CD8-positive, alpha-beta memory T cell (primary cell): Measurements from ENCODE around the gene LRP5. TPM values are rescaled to one million over a fixed set of nuclear protein-coding genes. Genes with fewer than 3 reads are reported as not detected.

ENCODE experiments used
- CTCF ChIA-PET: fragments of 350-600 bp; sonication (Branson Sonifier 250); formaldehyde crosslinking; loops from one replicate; lab custom pipeline; 2021; ENCODE audit warnings: antibody characterized with exemption; lab: Charles Lee
- POLR2A ChIA-PET: fragments of 350-600 bp; sonication (Branson Sonifier 250); formaldehyde crosslinking; loops from one replicate; lab custom pipeline; 2021; ENCODE audit warnings: antibody characterized with exemption; lab: Charles Lee
- DNase-seq, 5 donors: peaks; one replicate each; pipeline versions ENCODE4 v3.0.0 to v3.0.0-alpha.2; 2020 to 2022; ENCODE audit warnings: mixed read lengths in 1 of 5
- H3K27ac ChIP-seq: one replicate; pipeline ENCODE4 v1.7.0; 2013; ENCODE audit warnings: low read depth, mild to moderate bottlenecking, low read length, moderate library complexity
- H3K27me3 ChIP-seq: 2 replicates; pipeline ENCODE4 v1.7.0; 2013; ENCODE audit warnings: low read length, mild to moderate bottlenecking; ENCODE audit not compliant: insufficient read depth, poor library complexity, severe bottlenecking
- H3K36me3 ChIP-seq: 2 replicates; pipeline ENCODE4 v1.7.0; 2013; ENCODE audit warnings: mild to moderate bottlenecking, low read length, moderate library complexity; ENCODE audit not compliant: insufficient read depth
- H3K4me1 ChIP-seq: 2 replicates; pipeline ENCODE4 v1.7.0; 2013; ENCODE audit warnings: mild to moderate bottlenecking, low read length, moderate library complexity; ENCODE audit not compliant: insufficient read depth
- H3K4me3 ChIP-seq: 2 replicates; pipeline ENCODE4 v1.7.0; 2013; ENCODE audit warnings: mild to moderate bottlenecking, low read length
- H3K9me3 ChIP-seq: 2 replicates; pipeline ENCODE4 v1.7.0; 2013; ENCODE audit warnings: mild to moderate bottlenecking, low read length
- H3K27ac Mint-ChIP-seq, 8 donors: one replicate each; pipeline ENCODE4 v1.8.0; 2020 to 2021; ENCODE audit warnings: mixed read lengths in 8 of 8, mild to moderate bottlenecking in 6 of 8, inconsistent platforms in 3 of 8, moderate library complexity in 3 of 8
- H3K27me3 Mint-ChIP-seq, 2 donors: one replicate each; pipeline ENCODE4 v1.8.0; 2020 to 2021; ENCODE audit warnings: mixed read lengths in 2 of 2, mild to moderate bottlenecking in 1 of 2, moderate library complexity in 1 of 2
- H3K36me3 Mint-ChIP-seq, 3 donors: one replicate each; pipeline ENCODE4 v1.8.0; 2020 to 2021; ENCODE audit warnings: mixed read lengths in 3 of 3, inconsistent platforms in 1 of 3, mild to moderate bottlenecking in 1 of 3
- H3K4me1 Mint-ChIP-seq, 3 donors: one replicate each; pipeline ENCODE4 v1.8.0; 2020 to 2021; ENCODE audit warnings: mixed read lengths in 3 of 3, inconsistent platforms in 1 of 3, mild to moderate bottlenecking in 1 of 3
- H3K4me3 Mint-ChIP-seq, 7 donors: one replicate each; pipeline ENCODE4 v1.8.0; 2020 to 2021; ENCODE audit warnings: mixed read lengths in 7 of 7, mild to moderate bottlenecking in 6 of 7, moderate library complexity in 4 of 7, inconsistent platforms in 2 of 7
- H3K9me3 Mint-ChIP-seq, 5 donors: one replicate each; pipeline ENCODE4 v1.8.0; 2020 to 2022; ENCODE audit warnings: mixed read lengths in 5 of 5, mild to moderate bottlenecking in 3 of 5, moderate library complexity in 2 of 5, inconsistent platforms in 1 of 5
- polyA plus RNA-seq: library from polyadenylated mRNA; unstranded; fragments of 300-500 nt; fragmentation: Illumina TruSeq; gene quantifications from one replicate; pipeline ENCODE4 v1.2.3, GENCODE V29; 2021
- total RNA-seq, 2 experiments: library from RNA; stranded (reverse); gene quantifications; one replicate each; pipeline ENCODE4 v1.2.3, GENCODE V29; 2021

The LRP5 gene
- total and polyA plus RNA-seq, 3 experiments from 2014 or later: 0.68 to 9.9 (median 7.5) TPM

DNA sequence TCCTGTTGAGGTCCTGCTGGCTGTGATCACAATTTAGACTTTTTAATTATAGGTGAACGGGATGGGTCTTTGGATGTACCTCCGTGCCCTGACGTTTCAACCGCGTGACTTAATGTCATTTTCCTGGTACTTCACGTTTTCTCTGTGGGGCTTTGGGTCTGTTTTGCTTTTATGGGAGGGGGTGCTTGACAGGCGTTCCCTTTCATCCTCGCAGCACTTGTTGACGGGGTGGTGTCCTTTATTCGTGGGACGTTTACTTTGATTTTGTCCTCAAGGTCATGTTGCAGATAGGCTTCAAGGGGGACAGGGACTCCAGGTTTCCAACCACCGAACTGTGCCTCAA is 149.2 kb downstream of the LRP5 start:
- peak overlapping the region; percentile 73 to 95 (median 82) for H3K4me3 Mint-ChIP-seq
- H3K36me3 Mint-ChIP-seq: peaks cover 0 to 23% (median 0%) of the 10 kb centered on the region in 3 donors
- peak overlapping the region; percentile 54 to 97 (median 85) for H3K27ac Mint-ChIP-seq
- no peaks in the 10 kb centered on the region for H3K36me3 ChIP-seq
- H3K9me3 Mint-ChIP-seq: no peaks in the 10 kb centered on the region
- H3K27me3 ChIP-seq: no peaks in the 10 kb centered on the region
- H3K4me1 Mint-ChIP-seq: peaks cover 43 to 58% (median 53%) of the 10 kb centered on the region in 3 donors
- DNase-seq: peak in 1 of 5 donors; percentile 18
- peak overlapping the region; percentile 78 for H3K4me3 ChIP-seq
- no peaks in the 10 kb centered on the region for H3K9me3 ChIP-seq
- POLR2A ChIA-PET: no interaction called here
- H3K4me1 ChIP-seq: peaks cover 45% of the 10 kb centered on the region
- CTCF ChIA-PET: no interaction called here
- H3K27ac ChIP-seq: peak overlapping the region; percentile 61
- H3K27me3 Mint-ChIP-seq: peaks cover 0 to 2% of the 10 kb centered on the region in 2 donors

DNA sequence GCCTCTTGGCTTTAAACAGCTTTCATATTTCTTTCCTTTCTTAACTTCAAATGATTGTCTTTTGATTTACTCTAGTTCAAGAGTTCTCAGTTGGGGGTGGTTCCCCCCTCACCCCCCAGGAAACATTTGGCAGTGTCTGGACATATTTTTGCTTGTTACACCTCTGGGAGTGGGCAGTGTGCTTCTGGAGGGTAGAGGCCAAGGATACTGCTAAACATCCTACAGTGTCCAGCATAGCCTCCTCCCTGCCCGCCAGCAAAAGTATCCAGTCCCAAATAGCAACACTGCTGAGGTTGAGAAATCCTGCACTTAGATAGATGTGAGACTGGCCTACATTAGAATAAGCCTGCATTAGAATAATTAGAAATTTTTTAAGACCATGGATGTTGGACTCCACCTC is 151.3 kb downstream of the LRP5 start:
- ChIA-PET CTCF (no interaction called here), POLR2A (no interaction called here)
- H3K36me3 ChIP-seq: no peaks in the 10 kb centered on the region

DNA sequence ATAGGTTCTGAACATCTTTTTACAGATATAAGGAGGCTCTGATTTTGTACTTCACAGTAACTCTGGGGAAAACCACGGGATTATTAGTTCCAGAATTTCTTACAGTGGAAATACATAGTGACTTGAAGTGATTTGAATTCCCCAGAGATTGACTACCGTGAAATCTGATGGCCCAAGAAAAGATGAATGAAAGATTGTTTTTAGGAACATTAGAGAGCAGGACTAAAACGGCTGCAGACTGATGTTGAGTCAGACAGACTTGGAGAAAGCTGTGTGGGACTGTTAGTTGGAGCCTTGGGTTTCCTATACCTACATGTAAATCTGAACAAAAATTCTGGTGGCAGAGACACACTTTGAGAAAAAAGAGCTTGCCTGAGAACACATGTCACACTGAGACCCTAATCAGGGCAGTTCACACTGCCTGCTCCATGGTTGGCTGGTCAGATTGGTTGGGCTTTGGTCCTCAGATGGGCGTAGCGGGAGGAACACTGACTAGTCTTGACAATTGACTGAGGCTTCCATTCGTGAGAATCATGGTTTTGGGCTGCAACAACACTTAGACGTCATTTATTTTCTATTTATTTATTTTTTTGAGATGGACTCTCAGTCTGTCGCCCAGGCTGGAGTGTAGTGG is 154.9 kb downstream of the LRP5 start:
- Histone ChIP-seq H3K36me3 (peaks cover 4% of the 10 kb centered on the region), H3K27me3 (no peaks in the 10 kb centered on the region), H3K27ac (no peak overlapping the region), H3K4me3 (no peak overlapping the region), H3K9me3 (no peaks in the 10 kb centered on the region), H3K4me1 (peaks cover 94% of the 10 kb centered on the region)
- H3K36me3 Mint-ChIP-seq: peaks cover 0 to 28% (median 6%) of the 10 kb centered on the region in 3 donors
- peaks cover 0 to 3% of the 10 kb centered on the region in 2 donors for H3K27me3 Mint-ChIP-seq
- CTCF ChIA-PET: no interaction called here
- H3K9me3 Mint-ChIP-seq: no peaks in the 10 kb centered on the region
- POLR2A ChIA-PET: no interaction called here
- H3K4me1 Mint-ChIP-seq: peaks cover 85 to 94% (median 94%) of the 10 kb centered on the region in 3 donors
- peak overlapping the region; percentile 7 to 82 (median 46) for H3K27ac Mint-ChIP-seq
- no peak for DNase-seq
- peak overlapping the region in 5 of 7 donors; percentile 44 to 76 (median 54) for H3K4me3 Mint-ChIP-seq

More for the DNA sequence above, 151.3 kb downstream of the LRP5 start:
- Mint-ChIP-seq H3K36me3 (peaks cover 0 to 27% (median 3%) of the 10 kb centered on the region in 3 donors), H3K27me3 (peaks cover 0 to 2% of the 10 kb centered on the region in 2 donors), H3K27ac (peak overlapping the region; percentile 17 to 89 (median 42)), H3K4me3 (peak overlapping the region; percentile 38 to 93 (median 73)), H3K9me3 (no peaks in the 10 kb centered on the region), H3K4me1 (peaks cover 59 to 73% (median 71%) of the 10 kb centered on the region in 3 donors)
- H3K9me3 ChIP-seq: no peaks in the 10 kb centered on the region
- H3K27me3 ChIP-seq: no peaks in the 10 kb centered on the region
- peaks cover 66% of the 10 kb centered on the region for H3K4me1 ChIP-seq
- no peak for DNase-seq
- no peak overlapping the region for H3K27ac ChIP-seq
- H3K4me3 ChIP-seq: peak overlapping the region; percentile 26

DNA sequence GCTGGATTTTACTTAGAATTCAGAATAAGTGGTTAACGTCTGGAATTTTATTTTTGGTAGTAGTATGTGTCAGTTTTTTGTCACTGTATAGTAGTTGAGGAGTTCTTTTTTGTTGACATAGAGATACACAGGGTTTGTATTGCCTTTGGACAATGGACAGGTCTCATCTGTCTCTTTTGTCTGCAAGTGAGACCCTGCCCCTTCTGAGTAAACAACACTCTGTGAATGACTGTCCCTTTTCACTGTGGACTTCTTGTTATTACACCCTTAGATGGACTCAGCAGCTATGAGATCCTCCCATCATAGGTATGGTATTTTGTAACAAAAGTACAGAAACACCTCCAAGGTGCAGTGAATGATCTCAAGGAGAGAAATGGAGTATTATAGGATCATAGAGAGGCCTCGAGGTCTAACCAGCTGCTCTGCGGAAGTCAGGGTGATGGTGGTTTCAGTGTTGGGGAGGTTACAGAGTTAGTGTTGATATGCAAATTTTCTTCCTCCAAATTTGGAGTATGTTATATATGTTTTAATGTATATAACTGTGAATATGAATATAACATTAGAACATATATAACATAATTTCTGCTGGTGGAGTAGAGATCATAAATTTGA is 155.9 kb downstream of the LRP5 start:
- peak overlapping the region; percentile 13 to 86 (median 64) for H3K27ac Mint-ChIP-seq
- DNase-seq: no peak
- peaks cover 0 to 3% of the 10 kb centered on the region in 2 donors for H3K27me3 Mint-ChIP-seq
- H3K27me3 ChIP-seq: no peaks in the 10 kb centered on the region
- H3K36me3 Mint-ChIP-seq: peaks cover 0 to 26% (median 6%) of the 10 kb centered on the region in 3 donors
- peaks cover 94% of the 10 kb centered on the region for H3K4me1 ChIP-seq
- peak overlapping the region; percentile 28 to 69 (median 51) for H3K4me3 Mint-ChIP-seq
- H3K4me1 Mint-ChIP-seq: peaks cover 87 to 95% (median 94%) of the 10 kb centered on the region in 3 donors
- H3K9me3 ChIP-seq: no peaks in the 10 kb centered on the region
- POLR2A ChIA-PET: no interaction called here
- H3K9me3 Mint-ChIP-seq: no peaks in the 10 kb centered on the region
- H3K4me3 ChIP-seq: peak overlapping the region; percentile 6
- CTCF ChIA-PET: no interaction called here
- H3K36me3 ChIP-seq: peaks cover 4% of the 10 kb centered on the region
- H3K27ac ChIP-seq: no peak overlapping the region

DNA sequence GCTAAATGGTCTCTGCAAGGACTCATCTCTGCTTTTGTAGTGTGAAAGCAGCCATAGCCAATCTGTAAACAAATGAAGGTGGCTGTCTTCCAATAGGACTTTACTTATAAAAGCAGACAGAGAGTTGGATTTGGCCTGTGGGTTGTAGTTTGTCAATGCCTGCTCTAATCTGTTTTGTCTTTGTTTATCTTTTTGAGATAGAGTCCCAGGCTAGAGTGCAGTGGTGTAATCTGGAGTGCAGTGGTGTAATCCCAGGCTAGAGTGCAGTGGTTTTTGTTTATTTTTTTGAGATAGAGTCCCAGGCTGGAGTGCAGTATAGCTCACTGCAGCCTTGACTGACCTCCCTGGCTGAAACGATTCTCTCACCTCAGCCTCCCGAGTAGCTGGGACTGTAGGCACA is 156.7 kb downstream of the LRP5 start:
- Histone ChIP-seq H3K27ac (no peak overlapping the region), H3K27me3 (no peaks in the 10 kb centered on the region), H3K4me1 (peaks cover 94% of the 10 kb centered on the region), H3K4me3 (no peak overlapping the region), H3K9me3 (no peaks in the 10 kb centered on the region), H3K36me3 (peaks cover 6% of the 10 kb centered on the region)
- Mint-ChIP-seq H3K9me3 (no peaks in the 10 kb centered on the region), H3K4me3 (peak overlapping the region in 6 of 7 donors; percentile 28 to 82 (median 70)), H3K27me3 (peaks cover 0 to 3% of the 10 kb centered on the region in 2 donors), H3K4me1 (peaks cover 88 to 95% (median 94%) of the 10 kb centered on the region in 3 donors), H3K27ac (peak overlapping the region in 6 of 8 donors; percentile 42 to 86 (median 62)), H3K36me3 (peaks cover 0 to 28% (median 6%) of the 10 kb centered on the region in 3 donors)
- CTCF ChIA-PET: no interaction called here
- POLR2A ChIA-PET: no interaction called here
- DNase-seq: no peak

DNA sequence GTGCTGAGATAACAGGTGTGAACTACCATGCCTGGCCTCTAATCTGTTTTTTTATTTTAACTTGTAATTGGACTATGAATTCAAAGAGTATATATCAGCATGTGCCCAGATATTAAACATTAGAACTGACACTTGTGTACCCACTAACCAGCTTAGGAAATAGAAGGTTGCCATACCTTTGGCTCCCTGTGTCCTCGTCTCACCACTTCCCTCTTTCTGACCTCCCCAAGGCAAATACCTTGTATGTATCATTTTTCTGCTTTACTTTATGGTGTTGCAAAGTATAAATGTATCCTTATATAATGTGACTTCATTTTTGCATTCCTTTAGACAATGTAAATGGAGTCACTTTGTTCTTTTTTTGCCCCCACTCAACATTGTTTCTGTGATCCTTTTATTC is 157.3 kb downstream of the LRP5 start:
- H3K4me1 ChIP-seq: peaks cover 90% of the 10 kb centered on the region
- H3K36me3 ChIP-seq: peaks cover 6% of the 10 kb centered on the region
- H3K27me3 ChIP-seq: no peaks in the 10 kb centered on the region
- no peaks in the 10 kb centered on the region for H3K9me3 Mint-ChIP-seq
- H3K4me3 Mint-ChIP-seq: peak overlapping the region in 6 of 7 donors; percentile 28 to 82 (median 70)
- H3K27ac ChIP-seq: no peak overlapping the region
- POLR2A ChIA-PET: no interaction called here
- H3K9me3 ChIP-seq: no peaks in the 10 kb centered on the region
- CTCF ChIA-PET: no interaction called here
- H3K27me3 Mint-ChIP-seq: peaks cover 0 to 3% of the 10 kb centered on the region in 2 donors
- H3K4me3 ChIP-seq: no peak overlapping the region
- H3K4me1 Mint-ChIP-seq: peaks cover 87 to 95% (median 94%) of the 10 kb centered on the region in 3 donors
- H3K27ac Mint-ChIP-seq: peak overlapping the region in 7 of 8 donors; percentile 55 to 94 (median 82)
- H3K36me3 Mint-ChIP-seq: peaks cover 0 to 29% (median 6%) of the 10 kb centered on the region in 3 donors
- no peak for DNase-seq

DNA sequence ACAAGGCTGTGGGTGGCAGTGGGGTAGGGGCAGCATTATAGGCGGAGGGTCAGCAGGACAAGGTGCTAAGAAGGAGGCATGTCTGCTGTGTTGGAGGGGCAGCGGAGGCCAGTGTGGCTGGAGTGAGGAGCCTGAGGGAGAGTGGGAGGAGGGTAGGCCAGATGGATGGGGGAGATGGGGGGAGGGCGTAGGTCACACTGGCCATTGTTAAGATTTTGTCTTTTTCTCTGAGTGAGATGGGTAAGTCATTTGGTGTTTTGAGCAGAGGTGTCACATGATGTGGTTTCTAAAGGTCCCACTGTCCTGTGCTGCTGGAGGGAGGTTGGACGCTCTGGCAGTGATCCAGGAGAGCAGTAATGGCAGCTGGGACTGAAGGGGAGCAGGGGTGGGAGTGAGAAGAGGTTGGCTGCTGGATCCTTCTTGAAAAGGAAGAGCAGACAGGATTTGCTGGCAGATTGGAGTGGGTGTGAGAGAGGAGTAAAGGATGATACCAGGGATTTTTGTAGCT is 158.0 kb downstream of the LRP5 start:
- no peak overlapping the region for H3K27ac ChIP-seq
- CTCF ChIA-PET: no interaction called here
- Mint-ChIP-seq H3K36me3 (peaks cover 0 to 32% (median 6%) of the 10 kb centered on the region in 3 donors), H3K27ac (peak overlapping the region in 7 of 8 donors; percentile 56 to 94 (median 82)), H3K9me3 (no peaks in the 10 kb centered on the region), H3K4me3 (peak overlapping the region; percentile 20 to 82 (median 68)), H3K4me1 (peaks cover 83 to 91% (median 91%) of the 10 kb centered on the region in 3 donors), H3K27me3 (peaks cover 0 to 3% of the 10 kb centered on the region in 2 donors)
- POLR2A ChIA-PET: interaction anchor here (0.6 kb wide), 1 partner anchor 220 kb away, joined by 4 read pairs; no protein-coding TSS in a partner anchor
- peaks cover 83% of the 10 kb centered on the region for H3K4me1 ChIP-seq
- no peaks in the 10 kb centered on the region for H3K27me3 ChIP-seq
- no peak overlapping the region for H3K4me3 ChIP-seq
- H3K36me3 ChIP-seq: peaks cover 6% of the 10 kb centered on the region
- no peak for DNase-seq
- no peaks in the 10 kb centered on the region for H3K9me3 ChIP-seq
